MG63 (cell line): ENCODE measurements around the gene CD59. TPM values are rescaled to one million over a fixed set of nuclear protein-coding genes. Genes with fewer than 3 reads are reported as not detected.

Source experiments
- total RNA-seq: library from RNA; depleted of rRNA; stranded (reverse); fragments of >200 nt; shearing (Covaris generic); gene quantifications from 2 replicates; pipeline ENCODE4 v1.2.3, GENCODE V29; 2014; ENCODE audit warnings: low replicate concordance; rRNA removed

The CD59 gene
- total RNA-seq, 1 experiment from 2014 or later: 360 TPM

Other genes starting within 250 kb of the CD59 start
- not detected in 2 replicates for gene C11orf91, start 35.6 kb downstream of the CD59 start, total RNA-seq
- 41.7 and 48.8 TPM in 2 replicates for gene FBXO3, start 38.1 kb upstream of the CD59 start, total RNA-seq
- gene LMO2, start 155.7 kb upstream of the CD59 start, total RNA-seq: not detected in 2 replicates